NOMO-1 treated with dmso at 0.1 percent for 144 hours (cell line): ENCODE results near the gene PROKR1.
"Not testable (repeated sequence)": the region's sequence is repeated elsewhere in the genome, so short reads cannot be mapped to it uniquely, and the experiment has no call there.

Experiments
- DNase-seq: peaks from one replicate; lab custom pipeline; 2025; ENCODE audit not compliant: unreplicated experiment; lab: John Stamatoyannopoulos, UW

Gene PROKR1

GRCh38 chr2:68653538-68653982 lies 10.2 kb downstream of the PROKR1 start:
- DNase-seq: no peak

GRCh38 chr2:68658266-68658665 lies 14.9 kb downstream of the PROKR1 start:
- DNase-seq: no peak

DNA sequence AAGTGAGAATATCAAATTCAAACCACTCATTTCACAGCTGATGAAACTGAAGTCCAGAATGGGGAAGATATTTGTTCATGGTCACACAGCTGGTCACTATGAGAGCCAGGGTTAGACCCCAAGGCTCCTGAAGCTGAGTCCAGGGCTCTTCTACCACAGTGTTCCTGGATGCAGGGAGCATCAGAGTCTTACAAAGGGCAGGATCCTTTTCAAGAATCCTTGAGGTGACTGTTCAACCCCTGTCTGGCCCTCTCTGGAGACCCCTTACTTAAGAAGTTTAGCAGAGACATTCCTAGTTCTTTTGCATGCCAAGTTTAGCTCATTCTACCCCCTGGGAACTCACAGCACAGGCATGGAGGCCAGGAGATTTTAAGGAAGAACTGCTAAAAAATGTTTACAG lies 15.7 kb downstream of the PROKR1 start:
- DNase-seq: no peak

DNA sequence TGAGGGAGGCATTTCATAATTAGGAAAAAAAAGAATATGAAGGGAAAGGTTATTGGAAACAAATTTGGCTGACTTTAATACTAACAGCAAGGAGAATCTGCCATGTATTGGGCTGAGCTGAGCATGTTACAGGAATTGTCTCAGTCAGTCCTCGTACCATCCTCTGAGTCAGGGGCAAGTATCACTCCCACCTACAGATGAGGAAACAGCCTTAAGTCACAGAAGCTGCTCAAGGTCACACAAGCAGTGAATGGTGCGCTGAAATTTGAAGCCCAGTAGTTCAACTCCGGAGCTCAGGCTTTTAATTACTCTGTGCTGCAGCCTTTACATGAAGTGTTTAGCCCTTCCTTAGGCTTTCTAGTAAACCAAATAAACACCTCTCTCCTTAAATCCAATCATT lies 17.3 kb downstream of the PROKR1 start:
- no peak for DNase-seq

DNA sequence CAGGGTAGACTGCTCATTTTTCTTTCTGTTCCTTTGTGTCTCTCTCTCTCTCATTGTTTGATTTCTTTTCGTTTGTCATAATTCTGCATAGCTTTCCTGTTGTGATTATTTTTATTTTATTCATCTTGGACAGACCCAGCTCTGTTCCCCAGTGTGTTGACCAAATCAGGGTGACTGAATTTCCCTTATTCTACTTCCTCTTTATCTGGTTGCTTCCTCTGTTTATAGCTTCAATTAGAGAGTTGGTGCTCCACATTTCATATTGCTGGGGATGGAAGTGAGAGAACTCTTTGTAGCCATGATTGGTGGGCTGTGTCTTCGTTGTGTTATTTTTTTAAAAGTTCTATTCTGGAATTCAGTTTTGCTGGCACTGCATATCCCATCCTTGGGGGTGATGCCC lies 19.1 kb downstream of the PROKR1 start:
- DNase-seq: peak; percentile 16

GRCh38 chr2:68663371-68664156 lies 20.2 kb downstream of the PROKR1 start:
- DNase-seq: no peak

DNA sequence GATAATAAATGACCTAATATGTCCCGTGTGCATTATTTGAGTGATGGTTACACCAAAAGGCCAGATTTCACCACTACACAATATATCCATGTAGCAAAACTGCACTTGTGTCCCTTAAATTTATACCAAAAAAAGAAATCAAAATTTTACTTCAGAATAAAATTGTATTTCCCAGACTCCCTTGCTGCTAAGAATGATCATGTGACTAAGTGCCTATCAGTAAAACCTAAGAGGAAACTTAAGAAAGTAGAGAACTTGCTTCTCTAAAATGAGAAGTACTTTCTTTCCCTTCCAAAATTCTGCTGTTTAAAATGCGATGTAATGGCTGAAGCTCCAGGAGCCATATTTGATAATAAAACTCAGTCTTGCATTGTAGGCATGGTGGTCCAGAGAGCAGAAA lies 24.0 kb downstream of the PROKR1 start:
- no peak for DNase-seq

DNA sequence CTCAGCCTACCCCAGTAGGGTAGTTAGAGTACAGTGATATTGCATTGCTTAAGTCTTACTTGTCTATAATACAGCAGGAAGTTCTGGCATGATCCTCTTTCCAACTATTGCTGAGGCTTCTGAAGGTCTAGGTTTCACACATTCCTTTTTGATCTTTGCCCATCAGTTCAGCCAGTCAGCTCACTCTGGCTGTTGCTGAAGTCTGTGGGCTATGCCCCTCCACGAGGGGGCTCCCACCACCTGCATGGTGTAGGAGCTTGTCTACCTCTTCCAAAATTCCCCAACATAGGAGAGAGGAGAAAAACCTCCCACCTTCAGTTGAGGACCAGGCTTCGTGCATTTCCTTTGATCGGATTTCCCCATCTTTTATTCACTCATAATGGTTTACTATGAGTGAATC lies 26.3 kb downstream of the PROKR1 start:
- DNase-seq: no peak

GRCh38 chr2:68671961-68672360 lies 28.6 kb downstream of the PROKR1 start:
- no peak for DNase-seq

- DNase-seq: no peak
These were observed 30.3 kb downstream of the PROKR1 start for GRCh38 chr2:68673631-68674030.

GRCh38 chr2:68675470-68675869 lies 32.1 kb downstream of the PROKR1 start:
- no peak for DNase-seq

- not testable (repeated sequence) for DNase-seq
These were observed 34.5 kb downstream of the PROKR1 start for GRCh38 chr2:68677837-68678236.

GRCh38 chr2:68679166-68679916 lies 36.0 kb downstream of the PROKR1 start:
- DNase-seq: not testable (repeated sequence)

DNA sequence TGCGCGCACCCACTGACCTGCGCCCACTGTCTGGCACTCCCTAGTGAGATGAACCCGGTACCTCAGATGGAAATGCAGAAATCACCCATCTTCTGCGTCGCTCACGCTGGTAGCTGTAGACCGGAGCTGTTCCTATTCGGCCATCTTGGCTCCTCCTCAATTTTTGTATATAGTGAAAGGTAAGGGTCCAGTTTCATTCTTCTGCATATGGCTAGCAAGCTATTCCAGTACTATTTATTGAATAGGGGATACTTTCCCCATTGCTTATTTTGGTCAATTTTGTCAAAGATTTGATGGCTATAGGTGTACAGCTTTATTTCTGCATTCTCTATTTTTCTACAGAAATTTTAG lies 36.5 kb downstream of the PROKR1 start:
- not testable (repeated sequence) for DNase-seq

DNA sequence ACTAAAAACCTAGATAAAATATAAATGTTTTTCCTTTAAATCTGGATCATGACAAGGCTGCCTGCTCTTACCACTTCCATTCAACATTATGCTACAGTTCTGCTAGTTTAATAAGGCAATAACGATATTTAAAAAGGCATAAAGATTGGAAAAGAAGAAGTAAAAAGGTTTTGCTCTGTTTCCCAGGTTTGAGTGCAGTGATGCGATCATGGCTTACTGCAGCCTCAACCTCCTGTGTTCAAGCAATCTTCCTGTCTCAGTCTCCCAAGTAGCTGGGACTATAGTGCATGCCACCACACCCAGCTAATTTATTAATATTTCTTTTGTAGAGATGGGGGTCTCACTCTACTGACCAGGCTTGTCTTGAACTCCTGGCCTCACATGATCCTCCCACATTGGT lies 40.8 kb downstream of the PROKR1 start:
- no peak for DNase-seq

DNA sequence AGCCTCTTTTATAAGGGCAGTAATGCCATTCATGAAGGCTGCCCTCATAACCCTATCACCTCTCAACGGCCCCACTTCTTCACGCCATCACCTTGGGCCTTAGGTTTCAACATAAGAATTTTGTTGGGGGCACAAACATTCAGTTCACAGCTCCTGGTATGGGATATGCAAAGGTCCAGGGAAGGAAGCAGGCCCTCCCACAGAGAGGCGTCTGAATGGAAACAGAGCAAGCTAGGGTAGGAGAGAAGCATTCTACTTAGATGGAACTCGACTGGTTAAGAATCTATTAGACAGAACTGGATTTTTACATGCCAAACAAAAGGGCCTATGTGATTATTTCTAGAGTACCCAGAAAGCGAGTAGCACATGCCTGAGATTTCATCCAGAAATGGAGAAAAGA lies 42.8 kb downstream of the PROKR1 start:
- DNase-seq: no peak

- DNase-seq: no peak
These were observed 43.6 kb downstream of the PROKR1 start for GRCh38 chr2:68687018-68687417.

DNA sequence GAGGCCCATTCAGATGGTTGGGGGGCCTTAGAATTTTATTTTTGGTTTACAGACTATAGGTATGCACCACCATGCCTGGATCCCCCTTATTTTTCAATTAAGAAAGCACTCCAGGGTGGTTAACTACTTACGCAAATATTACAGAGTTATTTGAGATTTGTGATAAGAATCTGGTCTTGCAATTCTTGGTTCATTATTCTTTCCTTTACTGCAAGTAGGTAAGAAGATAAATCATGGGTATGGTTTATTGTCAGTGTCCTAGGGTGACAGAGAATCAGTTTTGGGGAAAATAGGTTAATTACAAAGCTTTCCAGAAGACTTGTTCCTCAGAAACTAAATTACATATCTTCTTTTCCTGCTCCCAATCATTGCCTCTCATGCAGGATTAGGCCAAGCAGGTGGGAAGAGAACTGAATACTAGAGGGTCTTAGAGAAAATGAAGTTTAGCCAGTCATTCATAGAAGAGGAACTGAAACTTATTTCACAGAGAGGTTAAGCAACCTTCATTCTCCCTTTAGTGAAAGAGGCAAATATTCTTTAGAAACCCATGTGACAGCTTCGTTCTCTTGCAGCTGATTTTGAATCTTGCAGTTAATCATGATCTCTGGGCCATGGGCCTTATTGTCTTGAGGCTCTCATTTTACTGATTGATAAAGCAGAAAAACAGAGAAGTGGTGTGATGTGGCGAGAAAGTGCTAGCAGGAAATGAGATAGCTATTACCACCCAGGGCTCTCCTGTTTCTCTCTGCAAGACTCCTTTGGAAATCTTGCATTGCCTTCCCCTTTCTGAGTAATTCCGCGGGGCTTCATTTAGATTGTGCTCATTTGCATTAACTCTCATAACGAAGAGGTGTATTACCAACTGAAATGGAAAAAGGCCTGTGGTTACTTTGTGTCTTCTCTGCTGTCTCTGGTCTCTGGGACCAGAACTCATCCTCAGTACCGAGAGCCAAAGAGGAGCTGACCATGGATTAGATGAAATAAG lies 46.5 kb downstream of the PROKR1 start:
- DNase-seq: peak; percentile 88

DNA sequence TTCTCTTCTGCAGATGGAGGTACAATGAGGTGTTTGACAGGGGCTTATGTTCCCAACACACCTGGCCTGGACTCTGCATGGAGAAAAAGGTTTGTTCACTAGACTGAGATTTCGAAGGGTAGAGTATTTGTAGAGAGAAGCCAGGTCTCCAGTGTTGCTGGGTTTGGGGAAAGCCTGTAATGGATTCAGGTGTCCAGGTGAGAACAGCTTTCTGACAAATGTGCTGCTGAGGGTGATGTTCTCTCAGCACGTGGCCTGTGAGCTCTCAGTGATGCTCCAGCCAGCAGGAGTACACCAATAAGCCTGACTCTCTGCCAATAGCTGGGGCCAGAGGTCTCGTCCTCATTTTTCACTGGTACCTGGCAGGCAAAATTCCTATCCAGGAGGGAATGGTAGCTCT lies 47.5 kb downstream of the PROKR1 start:
- no peak for DNase-seq

GRCh38 chr2:68692511-68692910 lies 49.1 kb downstream of the PROKR1 start:
- peak; percentile 10 for DNase-seq

- no peak for DNase-seq
These were observed 50.6 kb downstream of the PROKR1 start for GRCh38 chr2:68693951-68694350.
